HG02571 (cell line): ENCODE results near the gene RANBP9.

Experiments used
- ATAC-seq: cut with Tn5 transposase; IDR thresholded peaks from one replicate; pipeline ENCODE4 v1.9.1; 2021; ENCODE audit warnings: mild to moderate bottlenecking, moderate library complexity; ENCODE audit not compliant: unreplicated experiment

The RANBP9 gene

GRCh38 chr6:13572240-13572639 lies 139.4 kb downstream of the RANBP9 start:
- no peak for ATAC-seq
